GM12878 (cell line): ENCODE results near the gene PTPRD.

Source experiments
- CHD2 ChIP-seq: IDR thresholded peaks from 2 replicates; pipeline ENCODE4 v1.6.1; 2011; ENCODE audit warnings: low read depth, low read length, improper control_type of control experiment, borderline replicate concordance
- EGR1 ChIP-seq, 2 experiments: IDR thresholded peaks; 1 replicate in 1 of 2; 2 replicates in 1 of 2; pipeline ENCODE4 v1.6.1; 2011 to 2012; ENCODE audit warnings: low read depth in 2 of 2, low read length in 2 of 2, borderline replicate concordance in 1 of 2, mild to moderate bottlenecking in 1 of 2, moderate library complexity in 1 of 2
- HCFC1 ChIP-seq: fragments of 150-350 bp; IDR thresholded peaks from 2 replicates; pipeline ENCODE4 v1.6.1; 2014; ENCODE audit warnings: low read length
- JUND ChIP-seq: IDR thresholded peaks from 2 replicates; pipeline ENCODE4 v1.6.1; 2012; ENCODE audit warnings: low read depth, mild to moderate bottlenecking, low read length, improper control_type of control experiment, moderate library complexity
- NR2C1 ChIP-seq: fragments of 450-650 bp; IDR thresholded peaks from 2 replicates; pipeline ENCODE4 v1.6.1; 2017; ENCODE audit warnings: antibody characterized with exemption, mild to moderate bottlenecking, moderate library complexity
- NR2F1 ChIP-seq: fragments of 450-650 bp; conservative IDR thresholded peaks from 2 replicates; pipeline ENCODE4 v1.6.1; 2017; ENCODE audit warnings: mild to moderate bottlenecking
- POLR2A ChIP-seq: IDR thresholded peaks from 2 replicates; pipeline ENCODE4 v1.6.1; 2011; ENCODE audit warnings: low read depth, mild to moderate bottlenecking, low read length
- RBBP5 ChIP-seq: fragments of 200-600 bp; sonication (generic); conservative IDR thresholded peaks from 2 replicates; pipeline ENCODE4 v1.6.1; 2016
- STAT1 ChIP-seq: fragments of 450-650 bp; conservative IDR thresholded peaks from 2 replicates; pipeline ENCODE4 v1.6.1; 2014; ENCODE audit warnings: antibody characterized with exemption, mild to moderate bottlenecking
- TF ChIP-seq, protein P1 (sequence below), 3 experiments: IDR thresholded peaks in 2 of 3; conservative IDR thresholded peaks in 1 of 3; 2 replicates each; pipeline ENCODE4 v1.5.1; 2011; ENCODE audit warnings: low read depth in 3 of 3, low read length in 3 of 3, mild to moderate bottlenecking in 3 of 3, control low read depth in 2 of 3, moderate library complexity in 2 of 3, inconsistent platforms in 1 of 3, mixed read lengths in 1 of 3; ENCODE audit not compliant: control insufficient read depth in 2 of 3, insufficient read depth in 1 of 3; ENCODE audit errors: extremely low read depth in 1 of 3
- TF ChIP-seq, protein P2 (sequence below): fragments of 450-650 bp; IDR thresholded peaks from 2 replicates; pipeline ENCODE4 v1.6.1; 2017; ENCODE audit warnings: mild to moderate bottlenecking
- TF ChIP-seq, protein P3 (sequence below): IDR thresholded peaks from 2 replicates; pipeline ENCODE4 v1.6.1; 2011; ENCODE audit warnings: low read depth, mild to moderate bottlenecking, low read length, moderate library complexity, borderline replicate concordance; ENCODE audit errors: extremely low read depth
- TF ChIP-seq, protein P4 (sequence below): IDR thresholded peaks from 2 replicates; pipeline ENCODE4 v1.6.1; 2011; ENCODE audit warnings: mild to moderate bottlenecking, low read depth, low read length, moderate library complexity; ENCODE audit not compliant: insufficient replicate concordance

DNA sequence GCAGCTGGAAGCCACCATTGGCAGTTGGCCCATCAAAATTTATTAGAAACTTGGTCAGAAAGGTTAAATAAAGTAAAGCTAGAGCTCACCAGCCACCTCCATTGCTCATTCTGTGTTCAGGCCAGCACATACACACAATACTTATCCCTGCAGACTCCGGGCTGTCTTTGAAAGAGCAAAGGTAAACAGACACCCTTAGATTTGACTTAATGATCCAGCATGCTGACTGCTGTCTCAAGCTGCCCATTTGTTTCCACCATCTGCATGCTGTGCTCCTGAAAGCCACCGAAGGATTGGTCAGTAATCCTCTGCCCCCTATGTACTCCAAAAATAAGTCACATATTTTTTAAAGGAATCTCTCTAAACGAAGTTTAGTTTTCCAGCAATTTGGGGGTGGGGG is 1753.4 kb downstream of the PTPRD start:
- TF ChIP-seq JUND = no peak
- TF ChIP-seq, protein P1, sequence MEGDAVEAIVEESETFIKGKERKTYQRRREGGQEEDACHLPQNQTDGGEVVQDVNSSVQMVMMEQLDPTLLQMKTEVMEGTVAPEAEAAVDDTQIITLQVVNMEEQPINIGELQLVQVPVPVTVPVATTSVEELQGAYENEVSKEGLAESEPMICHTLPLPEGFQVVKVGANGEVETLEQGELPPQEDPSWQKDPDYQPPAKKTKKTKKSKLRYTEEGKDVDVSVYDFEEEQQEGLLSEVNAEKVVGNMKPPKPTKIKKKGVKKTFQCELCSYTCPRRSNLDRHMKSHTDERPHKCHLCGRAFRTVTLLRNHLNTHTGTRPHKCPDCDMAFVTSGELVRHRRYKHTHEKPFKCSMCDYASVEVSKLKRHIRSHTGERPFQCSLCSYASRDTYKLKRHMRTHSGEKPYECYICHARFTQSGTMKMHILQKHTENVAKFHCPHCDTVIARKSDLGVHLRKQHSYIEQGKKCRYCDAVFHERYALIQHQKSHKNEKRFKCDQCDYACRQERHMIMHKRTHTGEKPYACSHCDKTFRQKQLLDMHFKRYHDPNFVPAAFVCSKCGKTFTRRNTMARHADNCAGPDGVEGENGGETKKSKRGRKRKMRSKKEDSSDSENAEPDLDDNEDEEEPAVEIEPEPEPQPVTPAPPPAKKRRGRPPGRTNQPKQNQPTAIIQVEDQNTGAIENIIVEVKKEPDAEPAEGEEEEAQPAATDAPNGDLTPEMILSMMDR (IDR thresholded peaks at IDR 0.05 in 2 of 3, conservative IDR thresholded peaks at IDR 0.05 in 1 of 3; ENCODE audit: control insufficient read depth in 2 of 3, extremely low read depth in 1 of 3, insufficient read depth in 1 of 3, low read depth in 3 of 3, low read length in 3 of 3) = no peak
- no peak for TF ChIP-seq EGR1 (IDR thresholded peaks at IDR 0.05; ENCODE audit: borderline replicate concordance in 1 of 2, low read depth in 2 of 2, low read length in 2 of 2)
- TF ChIP-seq, protein P2, sequence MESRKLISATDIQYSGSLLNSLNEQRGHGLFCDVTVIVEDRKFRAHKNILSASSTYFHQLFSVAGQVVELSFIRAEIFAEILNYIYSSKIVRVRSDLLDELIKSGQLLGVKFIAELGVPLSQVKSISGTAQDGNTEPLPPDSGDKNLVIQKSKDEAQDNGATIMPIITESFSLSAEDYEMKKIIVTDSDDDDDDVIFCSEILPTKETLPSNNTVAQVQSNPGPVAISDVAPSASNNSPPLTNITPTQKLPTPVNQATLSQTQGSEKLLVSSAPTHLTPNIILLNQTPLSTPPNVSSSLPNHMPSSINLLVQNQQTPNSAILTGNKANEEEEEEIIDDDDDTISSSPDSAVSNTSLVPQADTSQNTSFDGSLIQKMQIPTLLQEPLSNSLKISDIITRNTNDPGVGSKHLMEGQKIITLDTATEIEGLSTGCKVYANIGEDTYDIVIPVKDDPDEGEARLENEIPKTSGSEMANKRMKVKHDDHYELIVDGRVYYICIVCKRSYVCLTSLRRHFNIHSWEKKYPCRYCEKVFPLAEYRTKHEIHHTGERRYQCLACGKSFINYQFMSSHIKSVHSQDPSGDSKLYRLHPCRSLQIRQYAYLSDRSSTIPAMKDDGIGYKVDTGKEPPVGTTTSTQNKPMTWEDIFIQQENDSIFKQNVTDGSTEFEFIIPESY = no peak
- no peak for TF ChIP-seq POLR2A
- no peak for TF ChIP-seq NR2C1
- TF ChIP-seq NR2F1 = no peak
- no peak for TF ChIP-seq HCFC1
- TF ChIP-seq STAT1 = no peak
- TF ChIP-seq, protein P3, sequence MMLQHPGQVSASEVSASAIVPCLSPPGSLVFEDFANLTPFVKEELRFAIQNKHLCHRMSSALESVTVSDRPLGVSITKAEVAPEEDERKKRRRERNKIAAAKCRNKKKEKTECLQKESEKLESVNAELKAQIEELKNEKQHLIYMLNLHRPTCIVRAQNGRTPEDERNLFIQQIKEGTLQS = no peak
- TF ChIP-seq RBBP5 = no peak
- TF ChIP-seq, protein P4, sequence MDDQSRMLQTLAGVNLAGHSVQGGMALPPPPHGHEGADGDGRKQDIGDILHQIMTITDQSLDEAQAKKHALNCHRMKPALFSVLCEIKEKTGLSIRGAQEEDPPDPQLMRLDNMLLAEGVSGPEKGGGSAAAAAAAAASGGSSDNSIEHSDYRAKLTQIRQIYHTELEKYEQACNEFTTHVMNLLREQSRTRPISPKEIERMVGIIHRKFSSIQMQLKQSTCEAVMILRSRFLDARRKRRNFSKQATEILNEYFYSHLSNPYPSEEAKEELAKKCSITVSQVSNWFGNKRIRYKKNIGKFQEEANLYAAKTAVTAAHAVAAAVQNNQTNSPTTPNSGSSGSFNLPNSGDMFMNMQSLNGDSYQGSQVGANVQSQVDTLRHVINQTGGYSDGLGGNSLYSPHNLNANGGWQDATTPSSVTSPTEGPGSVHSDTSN = no peak
- TF ChIP-seq CHD2 = no peak
